CD4-positive, alpha-beta T cell treated with Interleukin-4 for 1 hour (primary cell): ENCODE measurements around the gene CYP4B1.
"Not testable (repeated sequence)": the region's sequence is repeated elsewhere in the genome, so short reads cannot be mapped to it uniquely, and the experiment has no call there.

ENCODE experiments used
- DNase-seq, 2 donors: peaks; one replicate each; pipeline ENCODE4 v3.0.0-alpha.2; 2020 to 2022

The CYP4B1 gene

GRCh38 chr1:46816930-46817329 is 18.1 kb downstream of the CYP4B1 start:
- no peak for DNase-seq

DNA sequence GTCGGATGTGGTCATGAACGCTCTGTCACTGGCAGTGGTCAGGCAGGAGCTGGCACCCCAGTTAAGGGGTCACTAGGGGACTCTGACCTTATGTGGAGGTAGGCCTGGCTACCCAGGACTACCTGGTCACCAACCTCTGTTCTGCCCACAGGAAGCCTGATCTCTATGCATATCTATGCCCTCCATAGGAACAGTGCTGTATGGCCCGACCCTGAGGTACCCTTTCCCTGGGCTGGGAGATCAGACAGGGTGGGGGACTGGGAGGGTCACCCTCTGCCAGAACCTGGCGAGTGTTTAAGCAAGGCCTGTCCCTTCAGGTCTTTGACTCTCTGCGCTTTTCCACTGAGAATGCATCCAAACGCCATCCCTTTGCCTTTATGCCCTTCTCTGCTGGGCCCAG is 19.0 kb downstream of the CYP4B1 start:
- no peak for DNase-seq

GRCh38 chr1:46818591-46818990 is 19.7 kb downstream of the CYP4B1 start:
- no peak for DNase-seq

DNA sequence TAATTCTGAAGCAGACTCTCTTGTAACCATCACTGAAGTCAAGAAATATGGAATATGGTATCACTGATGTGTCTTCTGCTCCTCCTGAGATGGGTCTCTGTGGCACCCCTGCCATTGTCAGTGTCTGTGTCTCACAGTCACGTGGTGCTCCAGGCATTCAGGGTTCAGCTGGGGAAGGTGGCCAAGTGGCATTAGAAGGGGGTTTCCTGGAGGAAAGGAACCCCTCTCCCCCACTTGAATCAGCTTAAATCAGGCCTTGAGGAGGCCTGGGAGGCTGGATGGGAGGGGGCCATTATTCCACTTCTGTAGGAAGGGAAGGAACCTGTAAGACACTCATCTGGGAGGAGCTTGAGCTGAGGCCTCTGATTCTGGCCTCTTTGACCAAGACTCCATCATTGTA is 20.5 kb downstream of the CYP4B1 start:
- DNase-seq = no peak

DNA sequence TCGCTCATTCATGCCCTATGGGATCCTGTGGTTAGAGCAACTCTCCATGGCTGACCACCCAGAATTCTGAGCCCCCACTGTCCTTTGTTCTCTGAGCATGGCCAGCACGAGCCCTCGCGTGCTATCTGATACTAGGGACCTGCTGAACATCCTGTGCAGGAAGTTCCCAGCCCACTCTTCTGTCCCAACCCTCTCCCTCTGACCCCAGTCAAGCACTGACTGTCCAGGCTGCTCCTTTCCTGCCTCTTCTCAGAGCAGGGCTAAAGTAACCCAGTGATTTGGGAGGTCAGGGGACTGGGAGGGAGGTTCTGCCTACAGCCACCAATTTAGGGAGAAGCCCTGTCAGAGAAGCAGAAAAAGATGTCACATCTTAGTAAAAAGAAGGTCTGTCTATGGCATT is 21.2 kb downstream of the CYP4B1 start:
- no peak for DNase-seq

DNA sequence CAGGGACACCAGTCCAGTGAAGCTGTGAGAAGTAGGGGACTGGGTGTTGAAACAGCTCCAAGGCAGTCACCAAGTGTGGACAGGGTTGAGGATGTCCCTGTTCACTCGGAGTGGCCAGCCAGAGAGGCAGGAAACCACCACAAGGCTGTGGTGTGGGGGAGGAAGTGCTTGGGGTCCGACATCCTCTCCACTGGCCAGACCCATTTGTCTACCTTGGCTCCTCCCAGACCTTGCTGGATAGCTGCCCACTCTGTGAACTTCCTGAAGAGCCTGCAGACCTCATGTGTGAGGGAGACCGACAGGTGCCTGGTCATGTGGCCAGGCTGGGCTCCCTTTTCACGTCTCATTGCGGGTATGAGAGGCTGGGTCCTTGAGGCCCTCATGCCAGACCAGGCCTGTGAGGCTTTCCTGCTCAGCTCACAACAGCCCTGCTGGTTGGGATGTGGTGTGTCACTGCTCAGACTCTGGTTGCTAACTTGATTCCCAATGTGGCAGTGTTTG is 21.8 kb downstream of the CYP4B1 start:
- DNase-seq = no peak

GRCh38 chr1:46822248-46822826 is 23.5 kb downstream of the CYP4B1 start:
- no peak for DNase-seq

DNA sequence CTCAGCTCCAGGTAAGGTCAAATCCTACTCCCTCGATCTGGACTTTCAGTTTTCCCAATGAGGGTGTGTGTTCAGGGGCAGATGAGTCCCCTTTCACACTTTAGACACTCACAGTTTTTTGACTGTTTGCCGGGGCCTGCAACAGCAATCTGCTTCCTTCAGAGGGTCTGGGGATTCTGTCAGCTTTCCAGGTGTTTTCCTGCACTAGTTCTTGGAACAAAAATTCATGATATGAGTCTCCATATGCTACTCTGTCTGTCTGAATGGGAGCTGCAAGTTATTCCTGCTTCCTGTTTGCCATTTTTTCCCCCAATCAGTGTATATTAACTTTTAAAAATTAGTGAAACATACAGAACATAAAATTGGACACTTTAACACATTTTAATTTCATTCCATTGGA is 24.3 kb downstream of the CYP4B1 start:
- DNase-seq = no peak

DNA sequence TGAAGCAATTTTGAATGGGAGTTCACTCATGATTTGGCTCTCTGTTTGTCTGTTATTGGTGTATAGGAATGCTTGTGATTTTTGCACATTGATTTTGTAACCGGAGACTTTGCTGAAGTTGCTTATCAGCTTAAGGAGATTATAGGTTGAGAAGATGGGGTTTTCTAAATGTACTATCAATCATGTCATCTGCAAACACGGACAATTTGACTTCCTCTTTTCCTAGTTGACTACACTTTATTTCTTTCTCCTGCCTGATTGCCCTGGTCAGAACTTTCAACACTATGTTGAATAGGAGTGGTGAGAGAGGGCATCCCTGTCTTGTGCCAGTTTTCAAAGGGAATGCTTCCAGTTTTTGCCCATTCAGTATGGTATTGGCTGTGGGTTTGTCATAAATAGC is 28.0 kb downstream of the CYP4B1 start:
- DNase-seq = not testable (repeated sequence)

DNA sequence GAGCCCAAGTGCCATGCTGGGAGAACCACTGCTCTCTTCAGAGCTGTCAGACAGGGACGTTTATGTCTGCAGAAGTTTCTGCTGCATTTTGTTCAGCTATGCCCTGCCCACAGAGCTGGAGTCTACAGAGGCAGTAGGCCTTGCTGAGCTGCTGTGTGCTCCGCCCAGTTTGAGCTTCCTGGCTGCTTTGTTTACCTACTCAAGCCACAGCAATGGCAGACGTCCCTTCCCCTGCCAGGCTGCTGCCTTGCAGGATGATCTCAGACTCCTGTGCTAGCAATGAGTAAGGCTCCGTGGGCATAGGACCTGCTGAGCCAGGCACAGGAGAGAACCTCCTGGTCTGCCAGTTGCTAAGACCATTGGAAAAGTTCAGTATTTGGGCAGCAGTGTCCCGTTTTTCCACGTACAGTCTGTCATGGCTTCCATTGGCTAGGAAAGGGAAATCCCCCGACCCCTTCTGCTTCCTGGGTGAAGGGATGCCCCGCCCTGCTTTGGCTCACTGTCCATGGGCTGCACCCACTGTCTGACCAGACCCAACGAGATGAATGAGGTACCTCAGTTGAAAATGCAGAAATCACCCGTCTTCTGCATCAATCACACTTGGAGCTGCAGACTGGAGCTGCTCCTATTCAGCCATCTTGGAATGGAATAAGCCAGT is 31.9 kb downstream of the CYP4B1 start:
- DNase-seq = no peak

DNA sequence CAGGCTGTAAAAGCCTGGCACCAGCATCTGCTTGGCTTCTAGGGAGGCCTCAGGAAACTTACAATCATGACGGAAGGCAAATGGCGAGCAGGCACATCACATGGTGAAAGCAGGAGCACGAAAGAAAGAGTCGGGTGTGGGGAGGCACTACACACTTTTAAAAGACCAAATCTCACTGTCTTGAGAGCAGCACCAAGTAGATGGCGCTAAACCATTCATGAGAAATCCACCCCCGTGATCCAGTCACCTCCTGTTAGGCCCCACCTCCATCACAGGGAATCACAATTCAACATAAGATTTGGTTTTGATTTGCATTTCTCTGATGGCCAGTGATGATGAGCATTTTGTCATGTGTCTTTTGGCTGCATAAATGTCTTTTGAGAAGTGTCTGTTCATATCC is 36.6 kb downstream of the CYP4B1 start:
- DNase-seq = not testable (repeated sequence)

DNA sequence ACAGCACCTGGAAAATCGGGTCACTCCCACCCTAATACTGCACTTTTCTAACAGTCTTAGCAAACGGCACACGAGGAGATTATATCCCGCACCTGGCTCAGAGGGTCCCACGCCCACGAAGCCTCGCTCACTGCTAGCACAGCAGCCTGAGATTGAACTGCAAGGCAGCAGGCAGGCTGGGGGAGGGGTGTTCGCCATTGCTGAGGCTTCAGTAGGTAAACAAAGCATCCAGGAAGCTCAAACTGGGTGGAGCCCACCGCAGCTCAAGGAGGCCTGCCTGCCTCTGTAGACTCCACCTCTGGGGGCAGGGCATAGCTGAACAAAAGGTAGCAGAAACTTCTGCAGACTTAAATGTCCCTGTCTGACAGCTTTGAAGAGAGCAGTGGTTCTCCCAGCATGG is 47.5 kb downstream of the CYP4B1 start:
- not testable (repeated sequence) for DNase-seq

- not testable (repeated sequence) for DNase-seq
Observed at GRCh38 chr1:46857660-46858065, 58.8 kb downstream of the CYP4B1 start.

DNA sequence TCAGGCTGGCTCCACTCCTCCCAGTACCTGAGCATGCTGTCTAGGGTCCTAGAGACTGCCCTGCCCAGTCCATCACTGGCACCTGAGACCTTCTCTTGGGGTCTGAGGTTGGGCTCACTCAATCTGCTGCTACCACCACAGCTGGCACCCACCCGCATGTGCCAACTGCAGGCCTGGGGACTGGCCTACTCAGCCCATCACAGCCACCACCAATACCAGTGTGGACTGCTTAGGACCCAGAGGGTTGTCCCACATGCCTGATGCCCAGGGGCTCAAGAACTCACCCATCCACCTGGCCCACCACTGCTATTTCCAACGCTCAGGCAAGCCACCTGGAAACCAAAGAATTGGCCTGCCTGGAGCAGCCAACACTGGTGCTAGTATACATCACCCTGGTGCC is 63.5 kb downstream of the CYP4B1 start:
- no peak for DNase-seq
